Progenitor cell of endocrine pancreas (in vitro differentiated cells): ENCODE data around the gene ATP1A1. TPM values are rescaled to one million over a fixed set of nuclear protein-coding genes. Genes with fewer than 3 reads are reported as not detected.

Experiments used
- DNase-seq: peaks from one replicate; pipeline ENCODE4 v3.0.0; 2021; ENCODE audit warnings: low spot score; ENCODE audit not compliant: unreplicated experiment
- H3K27ac Mint-ChIP-seq: 2 replicates; pipeline ENCODE4 v1.8.0; 2021; ENCODE audit warnings: mild to moderate bottlenecking, moderate library complexity, mixed read lengths
- H3K27me3 Mint-ChIP-seq: 2 replicates; pipeline ENCODE4 v1.8.0; 2021; ENCODE audit warnings: mixed read lengths
- H3K36me3 Mint-ChIP-seq: 2 replicates; pipeline ENCODE4 v1.8.0; 2022; ENCODE audit warnings: mixed read lengths; ENCODE audit not compliant: insufficient read depth
- H3K4me1 Mint-ChIP-seq: 2 replicates; pipeline ENCODE4 v1.8.0; 2021; ENCODE audit warnings: low read depth, mixed read lengths
- H3K4me3 Mint-ChIP-seq: 2 replicates; pipeline ENCODE4 v1.8.0; 2021; ENCODE audit warnings: low read depth, mild to moderate bottlenecking, moderate library complexity, mixed read lengths
- H3K9me3 Mint-ChIP-seq: 2 replicates; pipeline ENCODE4 v1.8.0; 2021; ENCODE audit warnings: low read depth, mixed read lengths
- CTCF ChIP-seq: fragments of 200-600 bp; sonication (generic); IDR thresholded peaks from one replicate; pipeline ENCODE4 v1.5.0; 2021; ENCODE audit warnings: antibody characterized with exemption, mild to moderate bottlenecking; ENCODE audit not compliant: unreplicated experiment
- total RNA-seq: library from RNA; stranded (reverse); gene quantifications from 2 replicates; pipeline ENCODE4 v1.2.1, GENCODE V29; 2021

Gene ATP1A1
- total RNA-seq, 1 donor from 2014 or later = 332 TPM

- H3K27me3 Mint-ChIP-seq = peaks cover 6% of the 10 kb centered on the region
- no peak for TF ChIP-seq CTCF
- no peaks in the 10 kb centered on the region for H3K9me3 Mint-ChIP-seq
- no peak overlapping the region for H3K4me3 Mint-ChIP-seq
- DNase-seq = no peak
- H3K27ac Mint-ChIP-seq = no peak overlapping the region
- H3K4me1 Mint-ChIP-seq = peaks cover 21% of the 10 kb centered on the region
- H3K36me3 Mint-ChIP-seq = no peaks in the 10 kb centered on the region
These were observed 2.9 kb upstream of the ATP1A1 start for GRCh38 chr1:116370181-116370580.

- DNase-seq = no peak
- TF ChIP-seq CTCF = no peak
- Mint-ChIP-seq H3K27ac (peak overlapping the region; percentile 96), H3K36me3 (no peaks in the 10 kb centered on the region), H3K27me3 (peaks cover 6% of the 10 kb centered on the region), H3K9me3 (no peaks in the 10 kb centered on the region), H3K4me3 (peak overlapping the region; percentile 75), H3K4me1 (peaks cover 31% of the 10 kb centered on the region)
These were observed 1.3 kb upstream of the ATP1A1 start for GRCh38 chr1:116371752-116372151.

DNA sequence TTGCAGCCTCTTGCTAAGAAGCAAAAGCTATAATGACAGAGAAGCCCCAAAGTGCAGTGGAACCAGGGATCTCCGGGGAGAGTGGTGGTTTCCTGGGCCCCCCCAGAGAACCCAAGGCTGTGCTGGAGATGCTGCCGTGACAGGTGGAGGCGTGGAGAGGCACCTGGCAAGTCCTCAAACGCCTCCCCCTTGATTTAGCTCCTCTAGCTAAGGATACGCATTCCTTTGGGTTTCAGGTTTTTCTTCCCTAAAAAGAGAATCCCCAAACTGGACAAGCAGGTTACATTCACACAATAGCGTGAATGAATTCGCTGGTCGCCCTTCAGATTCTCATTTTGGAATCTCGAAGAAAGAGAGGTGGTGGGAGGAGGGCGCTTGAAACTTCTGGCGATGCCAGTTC is 853 bp upstream of the ATP1A1 start:
- H3K27me3 Mint-ChIP-seq = peaks cover 6% of the 10 kb centered on the region
- H3K36me3 Mint-ChIP-seq = no peaks in the 10 kb centered on the region
- no peaks in the 10 kb centered on the region for H3K9me3 Mint-ChIP-seq
- peak overlapping the region; percentile 75 for H3K4me3 Mint-ChIP-seq
- H3K27ac Mint-ChIP-seq = peak overlapping the region; percentile 96
- no peak for TF ChIP-seq CTCF
- DNase-seq = no peak
- H3K4me1 Mint-ChIP-seq = peaks cover 33% of the 10 kb centered on the region

DNA sequence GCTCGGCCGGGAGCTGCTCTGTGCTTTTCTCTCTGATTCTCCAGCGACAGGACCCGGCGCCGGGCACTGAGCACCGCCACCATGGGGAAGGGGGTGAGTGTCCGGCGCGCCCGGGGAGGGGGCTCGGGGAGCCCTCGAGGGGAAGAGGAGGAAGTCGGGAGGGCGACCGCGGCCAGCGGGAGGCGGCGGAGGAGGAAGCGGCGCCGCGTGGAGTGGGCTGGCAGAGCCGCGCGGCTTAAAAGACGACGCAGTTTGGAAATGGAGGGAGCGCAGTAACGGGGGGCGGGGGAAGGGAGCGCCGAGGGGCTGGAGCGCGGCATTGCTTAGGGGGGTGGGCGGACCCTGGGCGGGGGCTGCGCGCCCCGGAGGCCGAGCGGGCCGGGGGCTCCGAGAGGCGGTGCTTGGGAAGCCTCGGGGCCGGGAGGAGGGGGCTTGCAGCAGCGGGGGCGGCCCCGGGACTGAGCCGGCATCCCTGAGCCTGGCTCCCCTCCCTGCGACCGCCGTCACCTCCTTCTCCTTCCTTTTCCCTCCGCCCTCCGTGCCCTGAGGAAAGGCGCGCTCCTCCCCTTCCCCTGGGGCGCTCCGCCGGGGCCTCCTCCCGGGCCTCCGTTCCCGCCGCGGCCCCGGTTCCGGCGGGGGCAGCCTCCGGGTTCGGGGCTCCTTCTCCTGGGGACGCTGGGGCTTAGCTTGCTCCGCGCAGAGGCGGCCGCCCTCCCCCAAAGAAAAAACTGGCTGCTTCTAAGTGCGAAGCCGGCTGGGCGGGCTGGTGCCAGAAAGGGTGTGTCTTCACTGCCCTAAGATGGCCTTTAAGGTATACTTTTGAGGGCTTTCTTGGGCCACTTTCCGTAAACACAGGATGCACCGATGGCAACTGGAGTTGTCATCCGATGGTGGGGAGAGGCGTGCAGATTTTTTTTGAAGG is 648 bp downstream of the ATP1A1 start:
- H3K27me3 Mint-ChIP-seq = peaks cover 3% of the 10 kb centered on the region
- H3K27ac Mint-ChIP-seq = peak overlapping the region; percentile 95
- peaks cover 1% of the 10 kb centered on the region for H3K36me3 Mint-ChIP-seq
- peaks cover 47% of the 10 kb centered on the region for H3K4me1 Mint-ChIP-seq
- peak overlapping the region; percentile 92 for H3K4me3 Mint-ChIP-seq
- TF ChIP-seq CTCF = no peak
- H3K9me3 Mint-ChIP-seq = no peaks in the 10 kb centered on the region
- peak; percentile 39 for DNase-seq

DNA sequence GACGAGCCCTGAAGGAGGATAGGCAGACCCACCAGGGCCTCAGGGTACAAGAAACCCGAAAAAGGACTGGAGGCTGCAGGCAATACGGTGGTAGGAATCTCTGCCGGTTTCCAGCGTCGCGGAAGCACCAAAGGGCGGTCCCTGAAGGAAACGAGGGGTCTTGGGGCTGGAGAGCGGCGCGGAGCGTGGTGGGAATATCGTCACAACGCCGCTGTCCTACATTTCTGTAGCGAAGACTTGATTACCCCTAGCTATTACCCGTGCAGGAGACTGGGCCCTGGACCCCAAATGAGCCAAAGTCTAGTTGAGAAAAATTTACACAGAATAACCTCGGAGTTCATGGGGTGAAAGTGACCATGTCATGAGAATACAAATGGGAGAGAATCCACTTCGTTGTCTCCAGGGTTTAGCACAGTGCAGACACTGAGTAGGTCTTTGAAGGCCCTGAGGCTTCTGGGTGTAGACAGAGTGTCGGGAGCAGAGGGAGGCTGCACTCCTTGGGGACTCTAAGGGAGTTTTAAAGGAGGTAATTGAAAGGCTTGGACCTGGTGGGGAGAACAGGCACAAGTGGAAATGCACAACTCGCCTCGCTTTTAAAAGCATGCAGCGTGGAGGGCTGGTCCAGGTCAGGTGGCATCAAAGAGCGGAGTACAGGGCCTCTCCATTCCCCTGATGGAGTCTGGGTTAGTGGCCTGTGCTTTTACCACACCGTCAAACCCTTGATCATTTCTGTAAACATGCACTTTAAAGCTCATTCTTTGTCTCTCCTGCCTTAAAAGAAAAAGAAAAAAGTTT is 1.5 kb downstream of the ATP1A1 start:
- no peak for TF ChIP-seq CTCF
- Mint-ChIP-seq H3K4me3 (peak overlapping the region; percentile 92), H3K4me1 (peaks cover 55% of the 10 kb centered on the region), H3K36me3 (peaks cover 1% of the 10 kb centered on the region), H3K27me3 (peaks cover 3% of the 10 kb centered on the region), H3K9me3 (no peaks in the 10 kb centered on the region), H3K27ac (peak overlapping the region; percentile 80)
- no peak for DNase-seq
